Activated CD8-positive, alpha-beta memory T cell treated with anti-CD3 and anti-CD28 coated beads, Interleukin-2, amount 50 U/mL, for 1 hour (primary cell): ENCODE measurements around the gene SUPT4H1.

ENCODE experiments used
- DNase-seq: peaks from one replicate; pipeline ENCODE4 v3.0.0-alpha.2; 2020; ENCODE audit errors: extremely low read depth

Gene SUPT4H1

DNA sequence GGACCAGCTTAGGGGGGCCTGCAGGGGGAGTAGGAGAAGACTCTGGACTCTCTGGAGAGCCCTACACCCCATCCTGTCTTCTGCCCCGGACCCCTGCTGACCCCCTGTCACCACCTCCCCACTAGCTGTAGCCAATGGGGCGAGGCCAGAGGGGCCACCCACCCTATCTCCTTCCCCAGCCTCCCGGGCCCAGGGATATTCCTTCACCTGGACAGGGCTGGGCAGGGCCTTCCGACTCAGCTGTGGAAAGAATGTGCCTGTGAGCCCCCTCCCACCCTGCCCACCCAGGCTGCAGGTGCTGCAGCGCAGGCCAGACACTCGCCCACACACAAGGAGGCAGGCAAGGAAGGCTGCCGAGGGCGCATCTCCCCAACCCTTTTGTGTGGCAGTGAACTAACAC, 46.4 kb downstream of the SUPT4H1 start:
- DNase-seq = no peak

- no peak for DNase-seq
Observed at GRCh38 chr17:58304750-58305486, 47.1 kb downstream of the SUPT4H1 start.

GRCh38 chr17:58303971-58304749, 47.8 kb downstream of the SUPT4H1 start:
- no peak for DNase-seq

GRCh38 chr17:58302919-58303585, 48.9 kb downstream of the SUPT4H1 start:
- no peak for DNase-seq

DNA sequence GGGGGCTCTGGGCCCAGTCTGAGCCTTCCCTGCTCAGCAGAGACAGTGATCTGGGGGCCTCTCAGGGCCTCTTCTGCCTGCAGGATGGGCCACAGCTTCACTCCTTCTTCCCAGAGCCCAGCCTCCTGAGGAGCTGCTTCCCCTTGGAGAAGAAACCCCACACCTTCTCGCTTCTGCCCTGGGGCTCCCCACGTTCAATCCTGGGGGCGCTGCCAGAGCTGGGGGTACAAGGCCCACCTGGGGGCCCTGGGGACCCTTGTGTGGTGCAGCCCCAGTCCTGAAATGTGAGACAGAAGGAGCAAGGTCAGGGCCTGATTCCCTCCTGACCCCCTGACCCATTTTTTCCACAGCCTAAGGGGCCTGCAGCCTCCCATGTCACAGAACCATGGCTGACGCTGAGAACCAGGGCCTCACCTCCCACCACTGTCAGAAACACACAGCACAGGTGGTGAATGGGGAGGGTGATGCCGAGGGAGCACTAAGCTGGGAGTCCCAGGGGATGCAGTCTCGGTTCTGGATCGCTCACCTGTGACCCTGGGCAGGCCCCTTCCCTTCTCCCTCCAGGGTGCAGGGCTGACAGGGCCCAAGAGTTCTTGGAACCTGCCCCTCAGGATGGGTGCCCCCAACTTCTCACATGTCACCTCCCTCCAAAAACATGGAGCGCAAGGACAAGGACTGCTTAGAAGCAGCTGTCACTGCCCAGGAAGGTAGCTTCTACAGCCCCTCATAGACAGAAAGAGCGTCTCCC, 49.7 kb downstream of the SUPT4H1 start:
- DNase-seq = no peak

DNA sequence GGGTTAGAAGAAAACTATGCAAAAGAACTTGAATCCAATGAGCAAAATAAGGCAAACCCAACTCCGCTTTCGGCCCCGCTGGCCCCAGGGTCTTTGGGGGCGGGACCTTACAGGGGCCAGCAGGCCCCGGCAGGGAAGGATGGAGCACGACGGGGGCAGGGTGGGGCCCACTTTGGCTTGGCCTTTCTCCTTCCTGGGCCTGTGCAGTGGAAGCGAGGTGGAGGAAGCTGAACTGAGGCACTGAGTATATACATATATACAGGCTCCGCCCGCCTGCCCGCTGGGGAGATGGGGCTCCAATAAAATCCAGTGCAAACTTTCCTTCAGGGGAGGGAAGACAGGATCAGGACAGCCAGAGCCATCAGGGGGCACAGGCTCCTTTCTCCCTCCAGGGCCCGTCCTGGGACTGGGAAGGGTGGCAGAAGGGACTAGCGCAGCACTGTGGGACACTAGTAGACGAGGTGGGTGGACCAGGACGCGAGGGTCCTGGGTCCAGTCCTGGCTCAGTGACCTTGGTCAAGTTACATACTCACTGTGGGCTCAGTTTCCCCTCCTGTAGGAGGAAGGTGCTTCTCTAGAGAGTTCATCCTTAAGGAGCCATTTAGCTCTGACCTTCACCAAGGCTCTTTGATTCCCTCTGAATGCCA, 50.4 kb downstream of the SUPT4H1 start:
- no peak for DNase-seq

GRCh38 chr17:58300336-58300735, 51.7 kb downstream of the SUPT4H1 start:
- no peak for DNase-seq
